Left colon (tissue), 2 donors: ENCODE measurements around the gene STK10. TPM values are rescaled to one million over a fixed set of nuclear protein-coding genes. Genes with fewer than 3 reads are reported as not detected.

Experiments used
- ATAC-seq: fragments of 200-7000 bp; cut with Tn5 transposase; one replicate; pipeline ENCODE4 v1.9.1; 2020; ENCODE audit warnings: mild to moderate bottlenecking, moderate library complexity
- DNase-seq, 2 donors: peaks; one replicate each; pipeline ENCODE4 v3.0.0-alpha.2; 2020
- intact Hi-C, 2 donors: fragments of 100-400 bp; cut with DNase I in 1 of 2; cut with micrococcal nuclease in 1 of 2; formaldehyde crosslinking; loops; one replicate each; pipeline versions ENCODE4 v1.11.2 to v1.14.0; 2022; cut with DNase I, micrococcal nuclease
- total RNA-seq, 2 donors: library from RNA; stranded (reverse); fragmentation: NEBNext Ultra II Directional; extraction: Animal tissue kit (Norgen Biotek cat#: 25700); gene quantifications; one replicate each; pipeline ENCODE4 v1.2.1, GENCODE V29; 2021
- donor health status: DM: no; HTN: no; CAD: no.
- donor health status: DM: yes; HTN: yes; CAD: no.

The STK10 gene
- total RNA-seq, 2 donors from 2014 or later: 32.6 to 35.7 TPM

GRCh38 chr5:172127581-172127980 is 60.4 kb downstream of the STK10 start:
- intact Hi-C loops: no loop called here
- ATAC-seq (no peak), DNase-seq (no peak)

DNA sequence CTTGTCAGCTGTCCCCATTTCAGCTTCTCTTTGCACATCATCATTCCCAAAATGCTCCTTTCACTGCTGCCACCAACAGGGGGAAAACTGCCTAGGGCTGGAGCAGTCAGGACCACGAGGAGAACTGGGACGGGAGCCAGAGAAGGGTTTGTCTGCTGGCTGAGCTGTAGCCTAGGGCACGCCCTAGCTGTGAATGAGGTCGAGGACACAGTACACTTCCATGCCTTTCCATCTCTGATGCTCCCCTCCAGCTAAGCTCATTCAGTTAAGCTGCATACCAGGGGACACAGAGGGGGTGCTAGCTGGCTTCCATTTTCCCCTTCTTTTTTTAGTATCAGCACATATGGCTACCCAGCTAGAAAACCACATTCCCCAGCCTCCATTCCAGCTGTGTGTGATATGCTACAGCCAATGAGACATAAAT is 64.7 kb downstream of the STK10 start:
- intact Hi-C loops: no loop called here
- DNase-seq (peak; percentile 64 to 75), ATAC-seq (peak; percentile 98)

DNA sequence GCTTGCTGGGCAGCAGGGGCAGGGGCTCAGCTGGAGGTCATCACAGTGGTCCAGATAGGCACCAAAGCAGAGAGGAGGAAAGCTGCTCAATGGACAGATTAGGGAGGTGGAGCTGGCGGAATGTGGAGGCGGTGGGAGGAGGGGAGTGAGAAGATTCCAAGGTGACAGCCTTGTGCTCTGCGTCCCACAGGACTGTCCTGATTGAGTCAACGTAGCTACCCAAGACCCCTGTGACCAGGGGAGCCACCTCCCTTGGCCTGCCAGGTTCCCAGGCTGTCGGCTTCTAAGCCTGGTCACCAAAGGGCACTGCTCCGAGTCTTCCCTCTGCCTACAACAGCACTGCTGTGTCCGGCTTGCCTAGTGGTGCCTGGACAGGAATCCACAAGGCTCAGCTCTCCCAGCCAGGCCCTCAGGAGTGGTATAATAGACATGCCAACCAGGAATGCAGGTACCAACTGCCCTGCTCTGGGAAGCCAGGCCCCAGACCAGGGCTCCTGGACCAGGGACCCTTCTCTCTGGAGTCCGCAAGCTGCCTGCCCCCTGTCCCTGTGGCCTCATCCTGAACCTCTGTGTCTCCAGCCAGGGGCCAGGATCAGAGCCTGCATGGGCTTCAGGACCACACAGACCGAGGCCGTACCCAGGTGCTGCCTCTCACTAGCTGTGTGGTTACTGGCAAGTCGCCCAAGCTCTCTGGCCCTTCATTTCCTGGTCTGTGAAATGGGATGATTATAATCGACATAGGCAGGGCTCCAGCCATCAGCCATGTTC is 67.9 kb downstream of the STK10 start:
- ATAC-seq: no peak
- no peak for DNase-seq
- intact Hi-C loops: loop anchor here in 1 of 2 donors (10.0 kb wide), 1 partner anchor 65 kb away; the partner anchor contains the start of gene STK10

DNA sequence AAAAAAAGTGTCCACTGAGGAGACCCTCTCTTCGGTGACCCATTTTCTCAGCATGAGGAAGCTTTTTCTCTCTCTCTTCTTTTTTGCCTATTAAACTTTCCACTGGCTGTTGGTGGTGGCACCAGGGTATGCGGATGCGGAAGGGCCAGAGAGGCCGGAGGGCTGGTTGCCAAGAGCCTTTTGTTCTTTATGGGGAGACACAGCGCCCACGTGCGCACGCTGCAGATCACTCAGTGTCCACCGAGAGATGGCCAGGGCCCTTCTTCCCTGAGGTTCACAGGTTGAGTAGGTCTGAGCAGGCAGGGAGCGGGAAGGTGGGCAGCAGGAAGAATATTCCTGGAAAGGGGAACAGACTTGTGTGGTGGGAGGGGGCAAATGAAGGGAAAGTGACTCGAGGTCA is 69.1 kb downstream of the STK10 start:
- ATAC-seq: no peak
- no peak for DNase-seq
- intact Hi-C loops: loop anchor here in 1 of 2 donors (10.0 kb wide), 1 partner anchor 66 kb away; the partner anchor contains the start of gene STK10

- ATAC-seq: no peak
- DNase-seq: no peak
- intact Hi-C loops: loop anchor here in 1 of 2 donors (10.0 kb wide), 1 partner anchor 67 kb away; the partner anchor contains the start of gene STK10
These were observed 69.9 kb downstream of the STK10 start for GRCh38 chr5:172117977-172118701.

- intact Hi-C loops: loop anchor here in 1 of 2 donors (10.0 kb wide), 1 partner anchor 69 kb away; the partner anchor contains the start of gene STK10
- DNase-seq: no peak
- ATAC-seq: no peak
These were observed 72.5 kb downstream of the STK10 start for GRCh38 chr5:172115541-172115982.

DNA sequence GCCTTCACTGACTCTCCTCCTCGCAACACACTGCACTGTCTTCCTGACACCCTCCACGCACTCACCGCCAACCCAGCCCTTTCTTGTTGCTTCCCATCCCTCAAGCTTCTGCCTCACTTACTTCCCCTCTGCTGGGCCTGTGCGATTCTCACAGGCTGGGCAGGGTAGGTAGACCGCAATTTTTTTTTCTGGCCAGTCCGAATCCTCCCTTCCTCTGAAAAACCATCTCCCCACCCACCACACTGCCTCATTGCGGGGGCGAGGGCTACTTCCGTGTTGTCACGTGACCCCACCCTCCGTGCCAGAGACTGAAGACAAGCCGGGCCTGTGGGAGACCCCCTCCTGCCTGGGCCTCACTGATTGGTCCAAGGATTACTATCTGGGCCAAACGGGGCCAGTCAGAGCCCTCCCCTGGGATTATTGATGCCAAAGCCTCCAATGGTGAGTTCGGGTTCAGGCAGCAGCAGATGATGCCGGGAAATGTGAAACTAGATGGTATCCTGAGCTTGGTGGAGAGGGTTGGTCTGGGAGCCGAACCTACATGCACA is 73.1 kb downstream of the STK10 start:
- intact Hi-C loops: loop anchor here in 1 of 2 donors (10.0 kb wide), 1 partner anchor 70 kb away; the partner anchor contains the start of gene STK10
- ATAC-seq: peak; percentile 22
- DNase-seq: peak; percentile 56 to 69

DNA sequence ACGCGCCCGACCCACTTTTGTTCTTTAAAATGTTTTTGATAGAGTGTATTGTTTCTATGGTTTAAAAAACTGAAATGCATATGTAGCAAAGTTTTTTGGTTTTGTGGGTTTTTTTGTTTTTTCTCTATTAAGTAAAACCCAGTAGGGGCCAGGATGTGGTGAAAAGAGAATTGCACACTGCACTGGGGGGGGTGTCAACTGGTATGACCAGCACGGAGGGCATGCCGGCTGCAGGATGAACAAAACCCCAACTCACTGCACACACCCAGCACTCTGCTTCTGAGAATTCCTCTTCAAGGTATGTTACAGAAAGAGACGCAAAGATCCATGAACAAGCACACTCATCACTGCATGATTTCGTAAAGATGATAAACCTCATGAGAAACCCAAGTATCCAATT is 75.0 kb downstream of the STK10 start:
- ATAC-seq (no peak), DNase-seq (peak in 1 of 2 donors; percentile 44)
- intact Hi-C loops: loop anchor here in 1 of 2 donors (10.0 kb wide), 1 partner anchor 72 kb away; the partner anchor contains the start of gene STK10

DNA sequence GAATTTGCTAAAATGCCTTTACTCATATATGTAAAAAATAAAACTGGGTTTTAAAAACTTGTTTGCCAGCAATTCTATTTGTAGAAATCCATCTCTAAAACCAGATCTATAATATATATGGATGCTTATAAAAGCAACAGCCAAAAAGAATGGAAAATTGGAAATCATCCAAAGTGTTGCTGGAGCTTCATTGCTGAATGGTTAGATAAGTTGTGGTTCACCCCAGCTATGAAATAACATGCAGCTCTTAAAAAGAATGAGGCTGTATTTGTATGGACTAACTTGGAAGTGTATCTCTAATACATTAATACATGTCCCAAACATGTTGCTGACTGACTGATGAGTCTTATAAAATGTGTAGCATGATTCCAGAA is 76.2 kb downstream of the STK10 start:
- intact Hi-C loops: loop anchor here in 1 of 2 donors (10.0 kb wide), 1 partner anchor 73 kb away; the partner anchor contains the start of gene STK10
- no peak for DNase-seq

GRCh38 chr5:172110921-172111851 is 76.8 kb downstream of the STK10 start:
- DNase-seq (peak; percentile 66 to 69), ATAC-seq (peak; percentile 87)
- intact Hi-C loops: loop anchor here in 1 of 2 donors (10.0 kb wide), 1 partner anchor 74 kb away; the partner anchor contains the start of gene STK10

More for the DNA sequence above, 76.2 kb downstream of the STK10 start:
- ATAC-seq: no peak

- intact Hi-C loops: loop anchor here in 1 of 2 donors (10.0 kb wide), 1 partner anchor 74 kb away; the partner anchor contains the start of gene STK10
- no peak for ATAC-seq
- DNase-seq: no peak
These were observed 77.7 kb downstream of the STK10 start for GRCh38 chr5:172110260-172110815.

DNA sequence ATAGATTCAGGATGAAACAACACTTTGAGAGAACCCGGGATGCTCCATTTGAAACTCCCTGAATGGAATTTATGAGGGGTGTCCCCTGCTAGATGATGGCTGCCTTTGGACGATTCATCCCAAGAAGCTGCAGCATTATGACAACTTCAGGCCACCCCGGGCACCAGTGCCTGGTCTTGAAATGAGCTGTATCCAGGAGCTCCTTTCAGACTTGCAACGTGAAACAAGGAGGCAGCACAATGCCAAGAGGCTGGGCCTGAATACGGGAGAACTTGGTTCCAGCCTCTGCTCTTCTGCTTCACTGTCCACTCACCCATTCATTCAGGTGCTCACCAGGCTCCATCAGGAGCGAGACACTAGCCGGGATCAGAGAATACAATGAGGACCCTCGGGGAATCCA is 78.3 kb downstream of the STK10 start:
- ATAC-seq (no peak), DNase-seq (no peak)
- intact Hi-C loops: loop anchor here (5.0 to 10.0 kb wide), 3 partner anchors 75 to 183 kb away; partner anchors contain the start of gene STK10 (in 2 of the 2)

- no peak for ATAC-seq
- intact Hi-C loops: loop anchor here in 1 of 2 donors (5.0 kb wide), 2 partner anchors 80 to 185 kb away; partner anchors contain the start of gene STK10
- DNase-seq: no peak
These were observed 80.5 kb downstream of the STK10 start for GRCh38 chr5:172107571-172107970.

- ATAC-seq (peak; percentile 38), DNase-seq (peak in 1 of 2 donors; percentile 63)
- intact Hi-C loops: loop anchor here in 1 of 2 donors (5.0 kb wide), 2 partner anchors 81 to 186 kb away; partner anchors contain the start of gene STK10
These were observed 81.3 kb downstream of the STK10 start for GRCh38 chr5:172106511-172107356.

DNA sequence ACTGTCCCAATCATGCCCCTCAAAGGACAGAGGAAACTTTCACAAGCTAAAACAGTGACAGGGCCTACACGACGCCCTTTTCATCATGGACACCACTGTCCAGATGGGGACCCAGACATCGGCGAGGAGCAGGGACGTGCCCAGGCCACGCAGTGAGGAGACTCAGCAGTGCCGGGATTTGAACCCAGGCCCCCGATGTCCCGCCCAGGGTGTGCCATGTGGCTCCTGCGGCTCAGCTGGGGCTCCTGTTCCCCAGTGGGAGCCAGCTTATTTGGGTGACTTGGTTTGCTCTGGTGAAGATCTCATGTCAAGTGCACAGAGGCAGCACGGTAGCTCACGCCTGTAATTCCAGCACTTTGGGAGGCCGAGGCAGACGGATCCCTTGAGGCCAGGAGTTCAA is 82.2 kb downstream of the STK10 start:
- DNase-seq: no peak
- intact Hi-C loops: loop anchor here in 1 of 2 donors (5.0 kb wide), 2 partner anchors 81 to 186 kb away; partner anchors contain the start of gene STK10
- no peak for ATAC-seq
